Measurements from ENCODE around the gene ADPRHL1. TPM values are rescaled to one million over a fixed set of nuclear protein-coding genes. Genes with fewer than 3 reads are reported as not detected.
A peak's percentile ranks its signal among the peaks of the same experiment; 100 is the strongest.

ADPRHL1 gene
- total and polyA plus RNA-seq, 10 donors, result 0.52 to 4.3 (median 1.5) TPM

DNA sequence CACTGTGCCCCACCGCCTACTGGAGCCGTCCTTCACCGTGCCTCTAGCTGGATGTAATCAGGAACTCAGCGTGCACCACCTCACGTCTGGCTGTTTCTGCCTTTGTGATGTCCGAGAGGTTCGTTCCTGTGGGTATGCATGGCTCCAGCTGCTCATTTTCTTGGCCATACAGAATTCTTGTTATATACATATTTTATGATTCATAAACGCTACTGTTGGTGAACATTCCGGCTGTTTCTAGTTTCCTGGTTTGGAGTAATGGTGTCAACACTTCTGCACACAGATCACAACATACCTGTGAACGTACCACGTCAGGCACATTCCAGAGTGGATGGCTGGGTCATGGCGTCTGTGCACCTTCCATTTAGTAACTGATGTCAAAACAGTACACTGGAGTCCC lies 22.6 kb upstream of the ADPRHL1 start:
- peaks cover 0 to 95% (median 30%) of the 10 kb centered on the region in 6 donors for H3K36me3 ChIP-seq
- peaks cover 0 to 5% (median 0%) of the 10 kb centered on the region in 8 donors for H3K9me3 ChIP-seq
- no peak overlapping the region for H3K4me3 ChIP-seq
- H3K27me3 ChIP-seq (replicated peaks in 1 of 7), result no peaks in the 10 kb centered on the region
- DNase-seq, result no peak
- H3K27ac ChIP-seq, result no peak overlapping the region
- intact Hi-C loops (cut with DNase I; ENCODE audit: low total_unique reads), result no loop called here
- 94 to 99% (median 96%) methylated on average over 12 of the region's 12 CpGs for WGBS, 5 donors
- TF ChIP-seq POLR2AphosphoS5 (IDR thresholded peaks at IDR 0.05) (no peak), POLR2A (IDR thresholded peaks at IDR 0.05) (no peak)
- TF ChIP-seq, protein P1, sequence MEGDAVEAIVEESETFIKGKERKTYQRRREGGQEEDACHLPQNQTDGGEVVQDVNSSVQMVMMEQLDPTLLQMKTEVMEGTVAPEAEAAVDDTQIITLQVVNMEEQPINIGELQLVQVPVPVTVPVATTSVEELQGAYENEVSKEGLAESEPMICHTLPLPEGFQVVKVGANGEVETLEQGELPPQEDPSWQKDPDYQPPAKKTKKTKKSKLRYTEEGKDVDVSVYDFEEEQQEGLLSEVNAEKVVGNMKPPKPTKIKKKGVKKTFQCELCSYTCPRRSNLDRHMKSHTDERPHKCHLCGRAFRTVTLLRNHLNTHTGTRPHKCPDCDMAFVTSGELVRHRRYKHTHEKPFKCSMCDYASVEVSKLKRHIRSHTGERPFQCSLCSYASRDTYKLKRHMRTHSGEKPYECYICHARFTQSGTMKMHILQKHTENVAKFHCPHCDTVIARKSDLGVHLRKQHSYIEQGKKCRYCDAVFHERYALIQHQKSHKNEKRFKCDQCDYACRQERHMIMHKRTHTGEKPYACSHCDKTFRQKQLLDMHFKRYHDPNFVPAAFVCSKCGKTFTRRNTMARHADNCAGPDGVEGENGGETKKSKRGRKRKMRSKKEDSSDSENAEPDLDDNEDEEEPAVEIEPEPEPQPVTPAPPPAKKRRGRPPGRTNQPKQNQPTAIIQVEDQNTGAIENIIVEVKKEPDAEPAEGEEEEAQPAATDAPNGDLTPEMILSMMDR (IDR thresholded peaks at IDR 0.05 in 8 of 11, conservative IDR thresholded peaks at IDR 0.05 in 3 of 11), result no peak
- H3K4me1 ChIP-seq, result peaks cover 0 to 25% (median 8%) of the 10 kb centered on the region in 6 donors

DNA sequence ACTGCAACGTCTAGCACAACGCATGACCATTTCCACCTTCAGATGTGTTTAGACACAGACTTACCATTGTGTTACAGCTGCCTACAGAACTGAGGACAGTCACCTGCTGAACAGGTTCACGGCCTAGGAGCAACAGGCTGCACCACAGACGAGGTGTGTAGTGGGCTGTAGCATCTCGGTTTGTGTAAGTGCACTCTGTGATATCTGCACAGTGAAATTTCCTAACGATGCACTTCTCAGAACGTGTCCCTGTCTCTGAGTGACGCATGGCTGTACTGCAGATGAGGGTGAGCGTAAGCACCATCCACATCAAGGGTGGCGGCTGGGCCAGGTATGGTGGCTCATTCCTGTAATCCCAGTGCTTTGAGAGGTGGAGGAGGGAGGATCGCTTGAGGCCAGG lies 22.0 kb upstream of the ADPRHL1 start:
- TF ChIP-seq POLR2AphosphoS5 (IDR thresholded peaks at IDR 0.05) (no peak), POLR2A (IDR thresholded peaks at IDR 0.05) (no peak)
- TF ChIP-seq, protein P1 (IDR thresholded peaks at IDR 0.05 in 8 of 11, conservative IDR thresholded peaks at IDR 0.05 in 3 of 11), result no peak
- Histone ChIP-seq H3K27ac (no peak overlapping the region), H3K36me3 (peaks cover 0 to 92% (median 29%) of the 10 kb centered on the region in 6 donors), H3K27me3 (replicated peaks in 1 of 7) (no peaks in the 10 kb centered on the region), H3K4me3 (no peak overlapping the region), H3K9me3 (peaks cover 0 to 5% (median 0%) of the 10 kb centered on the region in 8 donors), H3K4me1 (peaks cover 0 to 25% (median 8%) of the 10 kb centered on the region in 6 donors)
- intact Hi-C loops (cut with DNase I; ENCODE audit: low total_unique reads), result no loop called here
- 92 to 97% (median 95%) methylated on average over 6 to 11 of the region's 11 CpGs for WGBS, 5 donors
- DNase-seq, result no peak

DNA sequence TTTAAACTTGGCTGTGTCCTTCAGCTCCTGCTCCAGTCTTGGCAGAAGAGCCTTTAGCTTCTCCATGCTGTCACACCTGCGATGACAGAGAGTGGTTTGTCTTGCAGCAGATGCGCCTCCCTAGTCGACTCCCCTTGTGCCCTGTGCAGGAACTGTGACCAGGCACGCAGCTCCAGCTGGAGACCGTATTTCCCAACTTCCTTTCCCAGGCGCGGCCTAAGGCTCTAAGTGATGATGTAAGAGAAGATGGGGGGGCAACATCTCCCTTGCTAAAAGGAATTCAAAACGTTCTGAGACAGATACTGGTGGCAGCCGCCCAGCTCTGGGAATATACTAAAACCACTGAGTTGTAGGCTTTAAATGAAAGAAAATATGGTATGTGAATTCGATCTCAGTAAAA lies 20.9 kb upstream of the ADPRHL1 start:
- peak in 2 of 3 donors; percentile 32 to 62 for TF ChIP-seq POLR2AphosphoS5 (IDR thresholded peaks at IDR 0.05)
- no peak for TF ChIP-seq POLR2A (IDR thresholded peaks at IDR 0.05)
- TF ChIP-seq, protein P1 (IDR thresholded peaks at IDR 0.05 in 8 of 11, conservative IDR thresholded peaks at IDR 0.05 in 3 of 11), result peak in 1 of 11 experiments; percentile 11
- no peak for DNase-seq
- no peak overlapping the region for H3K4me3 ChIP-seq
- H3K36me3 ChIP-seq, result peaks cover 0 to 92% (median 21%) of the 10 kb centered on the region in 6 donors
- H3K27me3 ChIP-seq (replicated peaks in 1 of 7), result no peaks in the 10 kb centered on the region
- peaks cover 0 to 5% (median 0%) of the 10 kb centered on the region in 8 donors for H3K9me3 ChIP-seq
- peaks cover 0 to 25% (median 8%) of the 10 kb centered on the region in 6 donors for H3K4me1 ChIP-seq
- peak overlapping the region in 4 of 8 donors; percentile 5 to 61 (median 28) for H3K27ac ChIP-seq
- intact Hi-C loops (cut with DNase I; ENCODE audit: low total_unique reads), result no loop called here
- WGBS, 5 donors, result 45 to 75% (median 67%) methylated on average over 10 of the region's 10 CpGs

DNA sequence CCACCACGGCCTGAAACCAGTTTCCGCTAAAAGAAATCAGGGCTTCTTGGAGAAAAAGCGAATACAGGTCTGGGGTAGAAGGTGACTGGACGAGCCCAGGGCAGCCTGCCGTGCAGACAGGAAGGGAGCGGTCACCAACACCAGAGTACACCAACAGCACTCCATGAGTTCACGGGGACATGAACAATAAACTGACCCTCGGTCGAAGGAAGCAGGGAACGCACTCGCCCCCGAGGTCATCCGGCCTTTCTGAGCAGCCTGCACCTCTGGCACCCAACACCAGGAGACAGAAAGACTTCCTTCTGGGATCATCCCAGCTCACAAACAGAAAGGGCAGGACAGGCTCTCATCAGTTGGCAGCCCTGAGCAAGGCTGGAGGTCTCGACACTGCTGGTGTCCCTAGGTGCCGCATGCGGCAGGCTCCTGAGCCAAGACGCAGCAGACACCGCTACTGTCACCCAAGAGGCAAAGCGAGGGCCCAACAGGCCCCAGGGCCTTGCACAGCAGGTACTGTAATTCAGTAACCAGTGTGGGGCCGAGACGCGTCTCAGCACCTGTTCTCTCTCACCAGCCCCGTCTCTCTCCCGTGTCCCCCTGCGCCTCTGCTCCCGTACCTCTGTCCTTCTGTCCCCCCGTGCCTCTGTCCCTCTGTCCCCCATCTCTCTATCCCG lies 19.2 kb upstream of the ADPRHL1 start:
- no peaks in the 10 kb centered on the region for H3K9me3 ChIP-seq
- 78 to 87% (median 84%) methylated on average over 27 to 28 of the region's 28 CpGs for WGBS, 5 donors
- intact Hi-C loops (cut with DNase I; ENCODE audit: low total_unique reads), result no loop called here
- H3K36me3 ChIP-seq, result peaks cover 0 to 90% (median 18%) of the 10 kb centered on the region in 6 donors
- no peak for TF ChIP-seq POLR2A (IDR thresholded peaks at IDR 0.05)
- TF ChIP-seq, protein P1 (IDR thresholded peaks at IDR 0.05 in 8 of 11, conservative IDR thresholded peaks at IDR 0.05 in 3 of 11), result peak in 4 of 11 experiments; percentile 28 to 36 (median 31)
- peak; percentile 47 to 75 (median 67) for TF ChIP-seq POLR2AphosphoS5 (IDR thresholded peaks at IDR 0.05)
- H3K4me3 ChIP-seq, result no peak overlapping the region
- H3K27me3 ChIP-seq (replicated peaks in 1 of 7), result no peaks in the 10 kb centered on the region
- peaks cover 0 to 25% (median 8%) of the 10 kb centered on the region in 6 donors for H3K4me1 ChIP-seq
- DNase-seq, result no peak
- peak overlapping the region in 6 of 8 donors; percentile 47 to 72 (median 63) for H3K27ac ChIP-seq

All from spleen (tissue), 11 donors.